ENCODE measurements around the gene CNKSR2. TPM values are rescaled to one million over a fixed set of nuclear protein-coding genes. Genes with fewer than 3 reads are reported as not detected.
"Not testable (repeated sequence)": the region's sequence is repeated elsewhere in the genome, so short reads cannot be mapped to it uniquely, and the experiment has no call there.

CNKSR2 gene
- total and polyA plus RNA-seq, 9 donors = 0.35 to 20.6 (median 2.3) TPM

- Histone ChIP-seq H3K4me3 (no peak overlapping the region), H3K27ac (no peak overlapping the region), H3K27me3 (no peaks in the 10 kb centered on the region), H3K4me1 (ENCODE audit: insufficient read depth) (no peaks in the 10 kb centered on the region), H3K36me3 (no peaks in the 10 kb centered on the region), H3K9me3 (no peaks in the 10 kb centered on the region)
- 65 to 73% (median 69%) methylated on average over 3 of the region's 3 CpGs for WGBS, 3 donors
- TF ChIP-seq, protein P1, sequence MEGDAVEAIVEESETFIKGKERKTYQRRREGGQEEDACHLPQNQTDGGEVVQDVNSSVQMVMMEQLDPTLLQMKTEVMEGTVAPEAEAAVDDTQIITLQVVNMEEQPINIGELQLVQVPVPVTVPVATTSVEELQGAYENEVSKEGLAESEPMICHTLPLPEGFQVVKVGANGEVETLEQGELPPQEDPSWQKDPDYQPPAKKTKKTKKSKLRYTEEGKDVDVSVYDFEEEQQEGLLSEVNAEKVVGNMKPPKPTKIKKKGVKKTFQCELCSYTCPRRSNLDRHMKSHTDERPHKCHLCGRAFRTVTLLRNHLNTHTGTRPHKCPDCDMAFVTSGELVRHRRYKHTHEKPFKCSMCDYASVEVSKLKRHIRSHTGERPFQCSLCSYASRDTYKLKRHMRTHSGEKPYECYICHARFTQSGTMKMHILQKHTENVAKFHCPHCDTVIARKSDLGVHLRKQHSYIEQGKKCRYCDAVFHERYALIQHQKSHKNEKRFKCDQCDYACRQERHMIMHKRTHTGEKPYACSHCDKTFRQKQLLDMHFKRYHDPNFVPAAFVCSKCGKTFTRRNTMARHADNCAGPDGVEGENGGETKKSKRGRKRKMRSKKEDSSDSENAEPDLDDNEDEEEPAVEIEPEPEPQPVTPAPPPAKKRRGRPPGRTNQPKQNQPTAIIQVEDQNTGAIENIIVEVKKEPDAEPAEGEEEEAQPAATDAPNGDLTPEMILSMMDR (IDR thresholded peaks at IDR 0.05) = no peak
- TF ChIP-seq POLR2A (IDR thresholded peaks at IDR 0.05) = no peak
- no peak for TF ChIP-seq EP300 (IDR thresholded peaks at IDR 0.05)
- intact Hi-C loops (cut with DNase I) = no loop called here
- DNase-seq = no peak
Measured at GRCh38 chrX:21503593-21503992, 129.4 kb downstream of the CNKSR2 start.

DNA sequence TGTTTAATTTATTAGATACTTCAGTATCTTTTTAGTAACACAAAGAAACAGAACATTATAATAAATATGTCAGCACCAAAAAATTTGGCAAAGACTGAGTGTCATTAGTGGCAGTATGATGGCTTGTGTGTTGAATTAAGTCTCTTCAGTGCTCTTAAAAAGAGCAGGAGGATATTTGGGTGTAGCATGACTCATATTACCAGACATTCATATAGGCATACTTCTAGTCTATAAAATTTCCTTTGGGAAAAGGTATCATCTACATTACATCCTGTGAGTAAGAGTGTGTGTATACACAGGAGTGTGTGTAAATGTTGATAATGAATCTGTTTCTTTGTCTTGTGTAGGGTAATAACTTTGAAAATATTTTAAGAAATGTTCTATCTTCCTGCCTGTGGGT lies 135.7 kb downstream of the CNKSR2 start:
- no peaks in the 10 kb centered on the region for H3K9me3 ChIP-seq
- peaks cover 5% of the 10 kb centered on the region for H3K27me3 ChIP-seq
- H3K36me3 ChIP-seq = no peaks in the 10 kb centered on the region
- no peak overlapping the region for H3K27ac ChIP-seq
- DNase-seq = no peak
- intact Hi-C loops (cut with DNase I) = no loop called here
- no peaks in the 10 kb centered on the region for H3K4me1 ChIP-seq (ENCODE audit: insufficient read depth)
- H3K4me3 ChIP-seq = no peak overlapping the region
- TF ChIP-seq, protein P1 (IDR thresholded peaks at IDR 0.05) = no peak
- TF ChIP-seq EP300 (IDR thresholded peaks at IDR 0.05) (no peak), POLR2A (IDR thresholded peaks at IDR 0.05) (no peak)

GRCh38 chrX:21524008-21524407 lies 149.8 kb downstream of the CNKSR2 start:
- WGBS, 3 donors = 16 to 32% (median 21%) methylated on average over 1 of the region's 1 CpG
- intact Hi-C loops (cut with DNase I) = no loop called here
- DNase-seq = no peak
- H3K27ac ChIP-seq = no peak overlapping the region
- H3K9me3 ChIP-seq = no peaks in the 10 kb centered on the region
- H3K36me3 ChIP-seq = no peaks in the 10 kb centered on the region
- H3K4me3 ChIP-seq = no peak overlapping the region
- no peaks in the 10 kb centered on the region for H3K27me3 ChIP-seq
- H3K4me1 ChIP-seq (ENCODE audit: insufficient read depth) = no peaks in the 10 kb centered on the region
- TF ChIP-seq EP300 (IDR thresholded peaks at IDR 0.05) (no peak), POLR2A (IDR thresholded peaks at IDR 0.05) (no peak)
- TF ChIP-seq, protein P1 (IDR thresholded peaks at IDR 0.05) = no peak

GRCh38 chrX:21528076-21528475 lies 153.9 kb downstream of the CNKSR2 start:
- Histone ChIP-seq H3K36me3 (no peaks in the 10 kb centered on the region), H3K4me1 (ENCODE audit: insufficient read depth) (no peaks in the 10 kb centered on the region), H3K9me3 (no peaks in the 10 kb centered on the region), H3K27me3 (no peaks in the 10 kb centered on the region), H3K27ac (no peak overlapping the region), H3K4me3 (no peak overlapping the region)
- no peak for DNase-seq
- TF ChIP-seq, protein P1 (IDR thresholded peaks at IDR 0.05) = no peak
- TF ChIP-seq POLR2A (IDR thresholded peaks at IDR 0.05) (no peak), EP300 (IDR thresholded peaks at IDR 0.05) (no peak)
- intact Hi-C loops (cut with DNase I) = no loop called here

DNA sequence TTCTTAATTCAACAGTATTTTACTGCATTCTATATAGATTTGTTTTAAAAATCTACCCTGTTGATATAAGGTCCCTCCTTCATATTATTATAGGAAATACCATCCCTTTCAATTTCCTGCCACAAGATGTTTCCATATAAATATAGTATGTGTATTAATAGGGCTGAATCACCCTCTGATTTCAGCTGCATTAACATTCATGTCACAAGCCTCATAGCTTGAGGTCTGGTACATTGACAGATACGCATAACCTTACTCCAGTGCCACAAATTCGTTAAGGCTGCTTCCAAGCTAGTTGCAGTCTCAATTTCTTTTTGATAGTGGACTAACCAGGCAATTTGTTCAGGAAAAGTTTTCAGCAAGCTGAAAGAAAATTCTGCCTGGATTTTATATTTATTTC lies 155.6 kb downstream of the CNKSR2 start:
- 63 to 70% (median 64%) methylated on average over 2 of the region's 2 CpGs for WGBS, 3 donors
- intact Hi-C loops (cut with DNase I) = no loop called here
- H3K9me3 ChIP-seq = no peaks in the 10 kb centered on the region
- no peak overlapping the region for H3K4me3 ChIP-seq
- TF ChIP-seq EP300 (IDR thresholded peaks at IDR 0.05) (no peak), POLR2A (IDR thresholded peaks at IDR 0.05) (no peak)
- TF ChIP-seq, protein P1 (IDR thresholded peaks at IDR 0.05) = no peak
- H3K4me1 ChIP-seq (ENCODE audit: insufficient read depth) = no peaks in the 10 kb centered on the region
- H3K27me3 ChIP-seq = no peaks in the 10 kb centered on the region
- DNase-seq = no peak
- no peak overlapping the region for H3K27ac ChIP-seq
- H3K36me3 ChIP-seq = no peaks in the 10 kb centered on the region

DNA sequence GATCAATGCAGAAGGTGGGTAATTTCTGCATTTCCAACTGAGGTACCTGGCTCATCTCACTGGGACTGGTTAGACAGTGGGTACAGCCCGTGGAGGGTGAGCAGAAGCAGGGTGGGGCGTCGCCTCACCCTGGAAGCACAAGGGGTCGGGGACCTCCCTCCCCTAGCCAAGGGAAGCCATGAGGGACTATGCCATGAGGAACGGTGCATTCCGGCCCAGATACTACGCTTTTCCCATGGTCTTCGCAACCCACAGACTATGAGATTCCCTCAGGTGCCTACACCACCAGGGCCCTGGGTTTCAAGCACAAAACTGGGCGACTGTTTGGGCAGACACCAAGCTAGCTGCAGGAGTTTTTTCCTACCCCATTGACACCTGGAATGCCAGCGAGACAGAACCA lies 170.4 kb downstream of the CNKSR2 start:
- H3K4me1 ChIP-seq (ENCODE audit: insufficient read depth); H3K4me3 ChIP-seq; H3K36me3 ChIP-seq; H3K27me3 ChIP-seq; intact Hi-C loops (cut with DNase I); H3K9me3 ChIP-seq; H3K27ac ChIP-seq: not testable (repeated sequence)
- 78 to 87% (median 80%) methylated on average over 10 of the region's 10 CpGs for WGBS, 3 donors
- peak in 1 of 5 donors; percentile 3 for DNase-seq

Measured in ovary (tissue), 9 donors.